Measurements from ENCODE around the gene ARMC2. TPM values are rescaled to one million over a fixed set of nuclear protein-coding genes. Genes with fewer than 3 reads are reported as not detected.

Gene ARMC2
- polyA plus RNA-seq, 3 donors = 1.7 to 7.4 (median 3.5) TPM

DNA sequence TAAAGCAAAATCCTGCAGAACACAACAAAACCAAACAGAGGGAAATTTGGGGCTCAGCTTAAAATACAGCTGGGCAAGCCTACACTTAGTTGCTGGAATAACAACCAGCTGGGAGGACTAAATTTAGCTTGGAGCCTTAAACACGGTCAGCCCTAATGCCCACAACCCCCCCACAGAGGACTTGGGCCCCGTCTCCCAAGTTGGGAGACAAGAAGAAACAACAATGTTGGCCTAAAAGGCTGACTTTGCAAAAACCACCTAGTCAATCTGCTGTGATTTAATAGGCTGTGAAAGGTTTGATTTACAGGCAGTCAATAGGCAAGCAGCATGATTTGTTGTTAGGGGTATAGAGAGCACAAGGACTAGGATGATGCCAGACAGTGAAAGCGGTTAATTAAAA, 40.3 kb upstream of the ARMC2 start:
- H3K9ac ChIP-seq (ENCODE audit: insufficient read depth, low read length, poor library complexity, severe bottlenecking) = no peak overlapping the region
- no peak overlapping the region for H3K27ac ChIP-seq (ENCODE audit: low read depth in 1 of 2, low read length in 2 of 2)
- Mint-ChIP-seq H3K4me1 (peaks cover 13% of the 10 kb centered on the region), H3K36me3 (no peaks in the 10 kb centered on the region), H3K27ac (no peak overlapping the region), H3K27me3 (ENCODE audit: low read depth in 3 of 3) (no peaks in the 10 kb centered on the region), H3K4me3 (no peak overlapping the region), H3K9me3 (no peaks in the 10 kb centered on the region)
- H3K36me3 ChIP-seq (replicated peaks in 1 of 2; ENCODE audit: control insufficient read depth in 1 of 2, insufficient read depth in 2 of 2, low read length in 2 of 2) = no peaks in the 10 kb centered on the region
- TF ChIP-seq, protein P1, sequence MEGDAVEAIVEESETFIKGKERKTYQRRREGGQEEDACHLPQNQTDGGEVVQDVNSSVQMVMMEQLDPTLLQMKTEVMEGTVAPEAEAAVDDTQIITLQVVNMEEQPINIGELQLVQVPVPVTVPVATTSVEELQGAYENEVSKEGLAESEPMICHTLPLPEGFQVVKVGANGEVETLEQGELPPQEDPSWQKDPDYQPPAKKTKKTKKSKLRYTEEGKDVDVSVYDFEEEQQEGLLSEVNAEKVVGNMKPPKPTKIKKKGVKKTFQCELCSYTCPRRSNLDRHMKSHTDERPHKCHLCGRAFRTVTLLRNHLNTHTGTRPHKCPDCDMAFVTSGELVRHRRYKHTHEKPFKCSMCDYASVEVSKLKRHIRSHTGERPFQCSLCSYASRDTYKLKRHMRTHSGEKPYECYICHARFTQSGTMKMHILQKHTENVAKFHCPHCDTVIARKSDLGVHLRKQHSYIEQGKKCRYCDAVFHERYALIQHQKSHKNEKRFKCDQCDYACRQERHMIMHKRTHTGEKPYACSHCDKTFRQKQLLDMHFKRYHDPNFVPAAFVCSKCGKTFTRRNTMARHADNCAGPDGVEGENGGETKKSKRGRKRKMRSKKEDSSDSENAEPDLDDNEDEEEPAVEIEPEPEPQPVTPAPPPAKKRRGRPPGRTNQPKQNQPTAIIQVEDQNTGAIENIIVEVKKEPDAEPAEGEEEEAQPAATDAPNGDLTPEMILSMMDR (IDR thresholded peaks at IDR 0.05) = no peak
- H2AFZ ChIP-seq (ENCODE audit: insufficient read depth, low read depth, low read length, poor library complexity, severe bottlenecking) = no peak overlapping the region
- DNase-seq = no peak
- H3K4me3 ChIP-seq (replicated peaks in 1 of 3; ENCODE audit: low read depth in 2 of 3, low read length in 3 of 3) = no peak overlapping the region
- no peaks in the 10 kb centered on the region for H3K79me2 ChIP-seq (ENCODE audit: insufficient read depth, low read length)
- H3K4me2 ChIP-seq (replicated peaks; ENCODE audit: extremely low read depth, low read length, poor library complexity, severe bottlenecking) = no peak overlapping the region
- no peaks in the 10 kb centered on the region for H4K20me1 ChIP-seq (ENCODE audit: insufficient read depth, low read length)
- no peaks in the 10 kb centered on the region for H3K27me3 ChIP-seq (ENCODE audit: control insufficient read depth in 2 of 2, insufficient read depth in 2 of 2, low read length in 2 of 2)
- H3K9me3 ChIP-seq (replicated peaks in 1 of 2; ENCODE audit: control insufficient read depth in 1 of 2, insufficient read depth in 1 of 2, low read length in 2 of 2) = no peaks in the 10 kb centered on the region
- peaks cover 10 to 12% of the 10 kb centered on the region in 2 donors for H3K4me1 ChIP-seq (ENCODE audit: control insufficient read depth in 1 of 2, insufficient read depth in 2 of 2, low read length in 2 of 2)
- no CpG with 5 or more reads among the region's 3 CpGs for WGBS (ENCODE audit: insufficient coverage)
- intact Hi-C loops (cut with micrococcal nuclease) = no loop called here

DNA sequence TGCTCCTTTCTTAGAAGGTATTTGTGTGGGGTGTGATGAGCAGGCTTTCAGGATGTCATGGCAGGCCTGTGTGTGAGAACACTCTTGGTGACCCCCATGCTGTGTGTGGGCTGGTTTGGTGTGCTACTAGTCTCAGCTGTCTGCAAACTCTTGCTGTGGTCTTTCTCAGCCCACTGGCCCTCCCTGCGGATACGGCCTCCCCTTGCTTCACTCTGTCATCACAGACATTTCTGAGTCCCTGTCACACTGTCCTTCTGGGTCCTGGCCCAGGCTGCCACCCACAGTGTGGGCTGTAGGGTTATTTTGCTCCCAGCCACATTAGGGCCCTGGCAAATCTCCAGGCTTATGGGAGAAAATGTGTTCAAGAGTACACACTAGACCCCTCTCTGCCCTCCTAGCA, 39.0 kb upstream of the ARMC2 start:
- Mint-ChIP-seq H3K9me3 (peaks cover 0 to 6% (median 2%) of the 10 kb centered on the region in 7 donors), H3K27me3 (ENCODE audit: low read depth in 3 of 3) (no peaks in the 10 kb centered on the region), H3K36me3 (no peaks in the 10 kb centered on the region), H3K4me3 (no peak overlapping the region), H3K4me1 (peaks cover 13% of the 10 kb centered on the region), H3K27ac (no peak overlapping the region)
- Histone ChIP-seq H3K36me3 (replicated peaks in 1 of 2; ENCODE audit: control insufficient read depth in 1 of 2, insufficient read depth in 2 of 2, low read length in 2 of 2) (no peaks in the 10 kb centered on the region), H2AFZ (ENCODE audit: insufficient read depth, low read depth, low read length, poor library complexity, severe bottlenecking) (no peak overlapping the region), H3K4me1 (ENCODE audit: control insufficient read depth in 1 of 2, insufficient read depth in 2 of 2, low read length in 2 of 2) (peaks cover 10 to 12% of the 10 kb centered on the region in 2 donors), H3K9ac (ENCODE audit: insufficient read depth, low read length, poor library complexity, severe bottlenecking) (no peak overlapping the region), H3K79me2 (ENCODE audit: insufficient read depth, low read length) (no peaks in the 10 kb centered on the region), H3K4me2 (replicated peaks; ENCODE audit: extremely low read depth, low read length, poor library complexity, severe bottlenecking) (no peak overlapping the region), H3K27me3 (ENCODE audit: control insufficient read depth in 2 of 2, insufficient read depth in 2 of 2, low read length in 2 of 2) (no peaks in the 10 kb centered on the region), H3K9me3 (replicated peaks in 1 of 2; ENCODE audit: control insufficient read depth in 1 of 2, insufficient read depth in 1 of 2, low read length in 2 of 2) (no peaks in the 10 kb centered on the region), H3K4me3 (replicated peaks in 1 of 3; ENCODE audit: low read depth in 2 of 3, low read length in 3 of 3) (no peak overlapping the region), H4K20me1 (ENCODE audit: insufficient read depth, low read length) (no peaks in the 10 kb centered on the region), H3K27ac (ENCODE audit: low read depth in 1 of 2, low read length in 2 of 2) (no peak overlapping the region)
- DNase-seq = no peak
- intact Hi-C loops (cut with micrococcal nuclease) = no loop called here
- TF ChIP-seq, protein P1 (IDR thresholded peaks at IDR 0.05) = no peak
- WGBS (ENCODE audit: insufficient coverage) = no CpG with 5 or more reads among the region's 2 CpGs

Data from CD14-positive monocyte (primary cell).